ENCODE results near the gene SCNM1. TPM values are rescaled to one million over a fixed set of nuclear protein-coding genes. Genes with fewer than 3 reads are reported as not detected.

The SCNM1 gene
- total RNA-seq, 1 donor from 2014 or later = 82.4 TPM

DNA sequence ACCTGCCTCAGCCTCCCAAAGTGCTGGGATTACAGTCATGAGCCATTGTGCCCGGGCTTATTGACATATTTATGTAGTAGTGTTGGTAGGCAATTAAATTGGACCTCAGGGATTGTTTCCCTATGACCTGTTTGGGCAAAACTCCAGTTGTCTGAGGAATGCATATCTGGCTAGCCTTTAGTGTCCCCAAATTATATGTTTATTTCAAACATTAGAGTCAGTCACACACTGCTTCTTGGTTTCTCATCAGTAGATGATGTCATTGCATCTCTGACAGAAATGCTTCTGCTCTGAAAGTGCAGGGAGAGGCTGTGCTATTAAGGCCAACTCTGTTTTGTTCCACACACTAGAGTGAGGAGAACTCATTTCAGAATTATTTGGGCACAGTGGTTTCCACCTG lies 44.9 kb downstream of the SCNM1 start:
- intact Hi-C loops (cut with micrococcal nuclease) = no loop called here
- Mint-ChIP-seq H3K27ac (peak overlapping the region; percentile 67), H3K4me1 (ENCODE audit: low read depth) (peaks cover 23% of the 10 kb centered on the region), H3K27me3 (ENCODE audit: low read depth) (no peaks in the 10 kb centered on the region), H3K36me3 (ENCODE audit: low read depth) (peaks cover 67% of the 10 kb centered on the region), H3K4me3 (ENCODE audit: low read depth) (no peak overlapping the region), H3K9me3 (no peaks in the 10 kb centered on the region)
- DNase-seq (ENCODE audit: low spot score) = no peak

DNA sequence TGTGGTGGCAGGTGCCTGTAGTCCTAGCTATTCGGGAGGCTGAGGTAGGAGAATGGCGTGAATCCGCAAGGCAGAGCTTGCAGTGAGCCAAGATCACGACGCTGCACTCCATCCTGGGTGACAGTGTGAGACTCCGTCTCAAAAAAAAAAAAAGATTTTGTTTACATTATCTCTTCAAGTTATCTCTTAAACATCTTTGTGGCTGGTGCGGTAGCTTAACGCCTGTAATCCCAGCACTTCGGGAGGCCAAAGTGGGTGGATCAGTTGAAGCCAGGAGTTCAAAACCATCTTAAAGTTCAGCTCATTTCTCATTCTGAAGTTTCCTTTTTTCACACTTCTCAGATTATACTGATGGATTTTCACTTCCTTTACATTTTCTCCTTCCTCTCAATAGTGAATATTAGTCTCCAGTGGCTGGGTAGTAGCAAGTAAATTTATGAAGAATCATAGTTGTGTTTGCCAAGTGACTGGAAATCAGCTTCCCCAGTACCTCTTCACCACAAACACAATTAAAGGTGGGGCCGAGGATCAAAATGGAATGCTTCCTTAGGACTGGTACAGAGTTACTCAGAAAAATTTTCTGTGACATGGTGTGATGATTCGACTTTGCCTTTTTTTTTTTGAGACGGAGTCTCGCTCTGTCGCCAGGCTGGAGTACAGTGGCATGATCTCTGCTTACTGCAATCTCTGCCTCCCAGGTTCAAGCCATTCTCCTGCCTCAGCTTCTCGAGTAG lies 46.2 kb downstream of the SCNM1 start:
- Mint-ChIP-seq H3K9me3 (no peaks in the 10 kb centered on the region), H3K4me3 (ENCODE audit: low read depth) (peak overlapping the region; percentile 54), H3K27me3 (ENCODE audit: low read depth) (no peaks in the 10 kb centered on the region), H3K36me3 (ENCODE audit: low read depth) (peaks cover 61% of the 10 kb centered on the region), H3K27ac (peak overlapping the region; percentile 85), H3K4me1 (ENCODE audit: low read depth) (peaks cover 27% of the 10 kb centered on the region)
- intact Hi-C loops (cut with micrococcal nuclease) = no loop called here
- peak; percentile 19 for DNase-seq (ENCODE audit: low spot score)

DNA sequence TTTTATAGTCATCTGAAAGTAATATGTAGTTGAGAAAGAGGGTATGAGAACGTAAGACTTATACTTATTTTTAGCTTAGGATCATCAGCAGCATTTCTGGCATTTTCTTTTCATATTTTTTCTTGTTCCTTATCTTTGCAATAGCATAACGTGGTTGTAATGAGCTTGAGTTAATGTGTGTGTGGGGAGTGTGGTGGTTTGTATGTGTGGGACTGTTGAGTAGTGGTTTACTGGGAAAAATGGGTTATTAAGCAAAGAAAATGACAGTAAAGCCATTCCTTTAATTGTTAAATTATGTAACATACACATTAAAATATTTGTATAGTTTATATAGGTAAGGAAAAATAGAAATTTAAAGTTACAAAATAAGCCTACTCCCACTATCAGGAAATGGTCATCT lies 47.6 kb downstream of the SCNM1 start:
- Mint-ChIP-seq H3K27ac (peak overlapping the region; percentile 3), H3K4me3 (ENCODE audit: low read depth) (no peak overlapping the region), H3K27me3 (ENCODE audit: low read depth) (no peaks in the 10 kb centered on the region), H3K9me3 (no peaks in the 10 kb centered on the region), H3K4me1 (ENCODE audit: low read depth) (peaks cover 29% of the 10 kb centered on the region), H3K36me3 (ENCODE audit: low read depth) (peaks cover 58% of the 10 kb centered on the region)
- intact Hi-C loops (cut with micrococcal nuclease) = no loop called here
- no peak for DNase-seq (ENCODE audit: low spot score)

Other genes with a start within 250 kb of the SCNM1 start
- gene SETDB1, start 239.8 kb upstream of the SCNM1 start, total RNA-seq = 60.9 and 61.1 TPM in 2 replicates
- gene CERS2, start 191.3 kb upstream of the SCNM1 start, total RNA-seq = 176 and 196 TPM in 2 replicates
- 0.32 TPM in 1 of 2 replicates, not detected in the other for gene ANXA9, start 183.9 kb upstream of the SCNM1 start, total RNA-seq
- gene MINDY1, start 159.2 kb upstream of the SCNM1 start, total RNA-seq = 16.2 and 16.8 TPM in 2 replicates
- gene PRUNE1, start 157.7 kb upstream of the SCNM1 start, total RNA-seq = 15.1 and 15.5 TPM in 2 replicates
- 1.5 TPM in 2 replicates for gene BNIPL, start 129.6 kb upstream of the SCNM1 start, total RNA-seq
- 2.0 and 2.2 TPM in 2 replicates for gene C1orf56, start 118.4 kb upstream of the SCNM1 start, total RNA-seq
- gene CDC42SE1, start 106.5 kb upstream of the SCNM1 start, total RNA-seq = 176 TPM in 2 replicates
- gene MLLT11, start 105.7 kb upstream of the SCNM1 start, total RNA-seq = 3.7 and 3.8 TPM in 2 replicates
- 14.4 and 15.9 TPM in 2 replicates for gene GABPB2, start 95.4 kb upstream of the SCNM1 start, total RNA-seq
- 1.7 and 2.0 TPM in 2 replicates for gene SEMA6C, start 19.5 kb upstream of the SCNM1 start, total RNA-seq
- gene TNFAIP8L2, start 9.5 kb upstream of the SCNM1 start, total RNA-seq = 24.3 and 28.7 TPM in 2 replicates
- 3.6 and 4.9 TPM in 2 replicates for gene LYSMD1, start 242 bp upstream of the SCNM1 start, total RNA-seq
- gene TMOD4, start 9.8 kb downstream of the SCNM1 start, total RNA-seq = 1.0 TPM in 1 of 2 replicates, not detected in the other
- gene VPS72, start 24.1 kb downstream of the SCNM1 start, total RNA-seq = 80.7 and 84.5 TPM in 2 replicates
- 82.2 and 83.9 TPM in 2 replicates for gene PIP5K1A, start 32.4 kb downstream of the SCNM1 start, total RNA-seq
- 271 and 280 TPM in 2 replicates for gene PSMD4, start 88.6 kb downstream of the SCNM1 start, total RNA-seq
- 25.0 and 25.3 TPM in 2 replicates for gene ZNF687, start 116.2 kb downstream of the SCNM1 start, total RNA-seq
- gene PI4KB, start 161.3 kb downstream of the SCNM1 start, total RNA-seq = 53.6 and 57.3 TPM in 2 replicates
- gene RFX5, start 181.1 kb downstream of the SCNM1 start, total RNA-seq = 68.9 and 85.5 TPM in 2 replicates
- not detected in 2 replicates for gene SELENBP1, start 206.6 kb downstream of the SCNM1 start, total RNA-seq
- gene PSMB4, start 233.4 kb downstream of the SCNM1 start, total RNA-seq = 443 and 458 TPM in 2 replicates

Data from activated T-helper 2 cell treated with anti-CD3 and anti-CD28 coated beads, Interferon-gamma antibody, Interleukin-2, Interleukin-4, amounts not matched to agents 10 μg/mL and 5 μg/mL and 100 μg/mL, durations not matched to agents 14 hours and 24 hours and 36 hours (primary cell).